HL-60 (cell line): ENCODE measurements around the gene ADAMTS7.
"Not testable (repeated sequence)": the region's sequence is repeated elsewhere in the genome, so short reads cannot be mapped to it uniquely, and the experiment has no call there.

Experiments
- DNase-seq, 2 experiments: peaks; one replicate each; pipeline ENCODE4 v3.0.0-alpha.2; 2010 to 2020; ENCODE audit warnings: low read depth in 1 of 2, low spot score in 1 of 2
- H3K27ac ChIP-seq: fragments of 250-450 bp; sonication (Bioruptor Pico); replicated peaks from 2 replicates; pipeline ENCODE4 v1.5.1; 2020; ENCODE audit warnings: mild to moderate bottlenecking, moderate library complexity
- H3K27me3 ChIP-seq: fragments of 250-450 bp; sonication (Bioruptor Pico); 2 replicates; pipeline ENCODE4 v1.5.1; 2021; ENCODE audit warnings: mild to moderate bottlenecking, moderate library complexity; ENCODE audit not compliant: insufficient read depth, poor library complexity, severe bottlenecking
- H3K4me3 ChIP-seq: replicated peaks from 2 replicates; pipeline ENCODE4 v1.5.1; 2011; ENCODE audit warnings: mild to moderate bottlenecking, control low read depth, low read length; ENCODE audit not compliant: insufficient read depth
- CTCF ChIP-seq: IDR thresholded peaks from one replicate; pipeline ENCODE4 v1.5.1; 2011; ENCODE audit warnings: low read length, control low read depth, inconsistent platforms; ENCODE audit not compliant: insufficient read depth
- GABPA ChIP-seq: IDR thresholded peaks from 2 replicates; pipeline ENCODE4 v1.6.1; 2012; ENCODE audit warnings: low read depth
- POLR2AphosphoS5 ChIP-seq: IDR thresholded peaks from 2 replicates; pipeline ENCODE4 v1.6.1; 2012; ENCODE audit warnings: low read depth
- REST ChIP-seq: IDR thresholded peaks from 2 replicates; pipeline ENCODE4 v1.6.1; 2012; ENCODE audit warnings: low read depth; ENCODE audit not compliant: insufficient replicate concordance
- SPI1 ChIP-seq: IDR thresholded peaks from 2 replicates; pipeline ENCODE4 v1.6.1; 2012; ENCODE audit warnings: low read depth, mild to moderate bottlenecking, borderline replicate concordance

Gene ADAMTS7

DNA sequence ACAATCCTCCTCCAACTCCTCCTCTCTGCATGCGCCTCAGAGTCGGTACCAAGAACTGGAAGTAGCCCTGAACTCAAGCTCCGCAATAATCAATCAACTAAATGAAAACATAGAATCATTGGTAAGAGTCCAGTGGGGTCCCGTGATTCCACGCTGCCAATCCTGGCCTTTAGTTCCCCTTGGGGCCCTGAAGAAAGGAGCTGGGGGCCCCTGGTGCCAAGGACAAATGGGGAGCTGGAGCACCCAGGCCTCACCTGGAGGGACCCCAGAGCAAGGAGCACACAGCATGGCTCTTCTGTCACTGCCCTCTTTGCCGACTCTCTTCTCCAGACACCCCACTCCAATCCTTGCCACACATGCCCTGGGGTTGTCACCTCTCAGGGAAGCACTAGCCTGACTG, 80.3 kb downstream of the ADAMTS7 start:
- DNase-seq = no peak
- Histone ChIP-seq H3K27me3 (no peaks in the 10 kb centered on the region), H3K27ac (no peak overlapping the region), H3K4me3 (no peak overlapping the region)
- TF ChIP-seq SPI1 (no peak), REST (no peak), POLR2AphosphoS5 (no peak), GABPA (no peak), CTCF (no peak)

GRCh38 chr15:78728427-78728826, 82.8 kb downstream of the ADAMTS7 start:
- H3K27me3 ChIP-seq, DNase-seq, H3K27ac ChIP-seq, H3K4me3 ChIP-seq: not testable (repeated sequence)

DNA sequence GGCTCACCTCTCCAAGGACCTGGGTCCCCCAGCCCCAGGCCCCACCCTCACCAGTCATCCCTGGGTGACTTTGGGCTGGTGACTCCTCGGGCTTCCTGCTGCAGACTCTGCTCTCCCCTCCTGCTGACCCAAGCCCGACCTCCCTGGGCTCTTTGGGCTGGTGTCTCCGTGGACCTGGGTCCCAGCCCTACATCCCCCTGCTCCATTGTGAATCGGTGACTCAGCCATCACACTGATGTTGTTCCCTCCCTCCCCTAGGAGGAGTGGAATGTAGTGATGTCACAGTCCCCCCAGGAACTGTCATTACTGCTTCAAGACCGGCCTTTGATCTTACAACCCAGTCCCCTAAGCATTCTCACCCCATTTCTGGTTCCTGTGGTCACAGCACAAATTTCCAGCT, 83.7 kb downstream of the ADAMTS7 start:
- DNase-seq = no peak
- no peak for TF ChIP-seq GABPA
- no peak for TF ChIP-seq REST
- TF ChIP-seq CTCF = no peak
- no peak for TF ChIP-seq SPI1
- no peak for TF ChIP-seq POLR2AphosphoS5
- Histone ChIP-seq H3K4me3 (no peak overlapping the region), H3K27me3 (no peaks in the 10 kb centered on the region), H3K27ac (no peak overlapping the region)

- peak in 1 of 2 experiments; percentile 17 for DNase-seq
- Histone ChIP-seq H3K27ac (no peak overlapping the region), H3K27me3 (no peaks in the 10 kb centered on the region), H3K4me3 (no peak overlapping the region)
- TF ChIP-seq POLR2AphosphoS5 (no peak), CTCF (no peak), GABPA (no peak), SPI1 (no peak), REST (no peak)
Observed at GRCh38 chr15:78726870-78727551, 84.3 kb downstream of the ADAMTS7 start.

GRCh38 chr15:78719819-78720450, 91.3 kb downstream of the ADAMTS7 start:
- peak in 1 of 2 experiments; percentile 40 for DNase-seq
- not testable (repeated sequence) for H3K4me3 ChIP-seq, H3K27ac ChIP-seq, H3K27me3 ChIP-seq
